PC-9 (cell line): ENCODE measurements around the gene ATP1A2.

Experiments
- EZH2 ChIP-seq: fragments of 200-600 bp; sonication (generic); IDR thresholded peaks from 2 replicates; pipeline ENCODE4 v1.8.0; 2017; ENCODE audit warnings: antibody characterized with exemption, low read depth
- TF ChIP-seq, protein P1 (sequence below): fragments of 200-600 bp; sonication (generic); conservative IDR thresholded peaks from 2 replicates; pipeline ENCODE4 v1.6.1; 2017; ENCODE audit warnings: mixed run types, antibody characterized with exemption, mild to moderate bottlenecking, moderate library complexity

DNA sequence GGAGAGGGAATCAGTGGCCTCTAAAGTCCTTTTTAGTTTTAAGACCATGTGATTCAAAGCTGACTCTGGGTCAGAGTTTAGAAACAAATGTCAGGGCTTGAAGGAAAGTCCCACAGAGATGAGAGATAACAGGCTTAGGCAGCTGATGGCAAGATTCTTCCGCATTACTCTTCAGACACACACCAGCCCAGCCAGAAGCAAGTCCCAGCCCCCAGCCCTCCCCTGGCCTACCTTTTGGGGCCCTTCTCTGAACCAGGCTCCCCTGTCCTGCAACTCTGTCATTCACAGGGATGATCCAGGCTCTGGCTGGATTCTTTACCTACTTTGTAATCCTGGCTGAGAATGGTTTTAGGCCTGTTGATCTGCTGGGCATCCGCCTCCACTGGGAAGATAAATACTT, 61.7 kb downstream of the ATP1A2 start:
- TF ChIP-seq, protein P1, sequence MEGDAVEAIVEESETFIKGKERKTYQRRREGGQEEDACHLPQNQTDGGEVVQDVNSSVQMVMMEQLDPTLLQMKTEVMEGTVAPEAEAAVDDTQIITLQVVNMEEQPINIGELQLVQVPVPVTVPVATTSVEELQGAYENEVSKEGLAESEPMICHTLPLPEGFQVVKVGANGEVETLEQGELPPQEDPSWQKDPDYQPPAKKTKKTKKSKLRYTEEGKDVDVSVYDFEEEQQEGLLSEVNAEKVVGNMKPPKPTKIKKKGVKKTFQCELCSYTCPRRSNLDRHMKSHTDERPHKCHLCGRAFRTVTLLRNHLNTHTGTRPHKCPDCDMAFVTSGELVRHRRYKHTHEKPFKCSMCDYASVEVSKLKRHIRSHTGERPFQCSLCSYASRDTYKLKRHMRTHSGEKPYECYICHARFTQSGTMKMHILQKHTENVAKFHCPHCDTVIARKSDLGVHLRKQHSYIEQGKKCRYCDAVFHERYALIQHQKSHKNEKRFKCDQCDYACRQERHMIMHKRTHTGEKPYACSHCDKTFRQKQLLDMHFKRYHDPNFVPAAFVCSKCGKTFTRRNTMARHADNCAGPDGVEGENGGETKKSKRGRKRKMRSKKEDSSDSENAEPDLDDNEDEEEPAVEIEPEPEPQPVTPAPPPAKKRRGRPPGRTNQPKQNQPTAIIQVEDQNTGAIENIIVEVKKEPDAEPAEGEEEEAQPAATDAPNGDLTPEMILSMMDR, result no peak
- TF ChIP-seq EZH2, result no peak
